GM21526 (cell line): ENCODE data around the gene PCDHA10.
"Not testable (repeated sequence)": the region's sequence is repeated elsewhere in the genome, so short reads cannot be mapped to it uniquely, and the experiment has no call there.

Source experiments
- ATAC-seq: cut with Tn5 transposase; IDR thresholded peaks from one replicate; pipeline ENCODE4 v1.9.1; 2021; ENCODE audit warnings: moderate library complexity; ENCODE audit not compliant: unreplicated experiment, low FRiP score

PCDHA10 gene

GRCh38 chr5:140855772-140856674 is at the start of gene PCDHA10:
Gene PCDHA10, plus strand, starts transcription at chr5:140855897. Its CDS starts 152 bp downstream, at chr5:140856049.
- ATAC-seq, result no peak

DNA sequence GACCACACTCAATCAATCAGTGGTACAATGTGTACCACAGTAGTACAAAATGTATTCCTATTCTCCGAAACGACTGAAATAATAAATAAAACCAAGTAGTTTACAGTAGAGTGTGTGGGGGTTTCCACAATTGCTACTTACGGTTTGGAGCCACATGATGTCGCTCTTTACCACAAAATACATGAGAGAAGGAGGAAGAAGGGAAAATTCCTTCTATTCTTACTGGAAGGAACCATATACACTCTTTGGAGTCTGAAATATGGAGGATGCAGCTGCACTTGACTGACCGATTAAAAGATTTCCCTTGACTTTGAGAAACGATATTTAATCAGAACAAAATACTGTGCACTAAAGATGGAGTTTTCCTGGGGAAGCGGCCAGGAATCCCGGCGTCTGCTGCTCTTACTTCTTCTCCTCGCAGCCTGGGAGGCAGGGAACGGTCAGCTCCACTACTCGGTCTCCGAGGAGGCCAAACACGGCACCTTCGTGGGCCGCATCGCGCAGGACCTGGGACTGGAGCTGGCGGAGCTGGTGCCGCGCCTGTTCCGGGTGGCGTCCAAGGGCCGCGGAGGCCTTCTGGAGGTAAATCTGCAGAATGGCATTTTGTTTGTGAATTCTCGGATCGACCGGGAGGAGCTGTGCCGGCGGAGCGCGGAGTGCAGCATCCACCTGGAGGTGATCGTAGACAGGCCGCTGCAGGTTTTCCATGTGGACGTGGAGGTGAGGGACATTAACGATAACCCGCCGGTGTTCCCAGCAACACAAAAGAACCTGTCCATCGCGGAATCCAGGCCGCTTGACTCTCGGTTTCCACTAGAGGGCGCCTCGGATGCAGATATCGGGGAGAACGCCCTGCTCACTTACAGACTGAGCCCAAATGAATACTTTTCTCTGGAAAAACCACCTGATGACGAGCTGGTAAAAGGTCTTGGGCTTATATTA is 48.6 kb upstream of the PCDHA10 start, which contains the start of gene PCDHA4:
Gene PCDHA4 (plus strand): TSS at position 235 of the 942 bp plus-strand sequence.
- ATAC-seq, result no peak

- not testable (repeated sequence) for ATAC-seq
Observed at GRCh38 chr5:140808241-140808888, 47.3 kb upstream of the PCDHA10 start.

DNA sequence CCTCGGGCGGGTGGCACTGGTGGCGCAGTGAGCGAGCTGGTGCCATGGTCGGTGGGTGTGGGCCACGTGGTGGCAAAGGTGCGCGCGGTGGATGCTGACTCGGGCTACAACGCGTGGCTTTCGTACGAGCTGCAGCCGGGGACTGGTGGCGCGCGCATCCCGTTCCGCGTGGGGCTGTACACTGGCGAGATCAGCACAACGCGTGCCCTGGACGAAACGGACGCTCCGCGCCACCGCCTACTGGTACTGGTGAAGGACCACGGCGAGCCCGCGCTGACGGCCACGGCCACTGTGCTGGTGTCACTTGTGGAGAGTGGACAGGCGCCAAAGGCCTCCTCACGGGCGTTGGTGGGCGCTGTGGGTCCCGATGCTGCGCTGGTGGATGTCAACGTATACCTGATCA is 46.8 kb upstream of the PCDHA10 start:
- ATAC-seq, result no peak

DNA sequence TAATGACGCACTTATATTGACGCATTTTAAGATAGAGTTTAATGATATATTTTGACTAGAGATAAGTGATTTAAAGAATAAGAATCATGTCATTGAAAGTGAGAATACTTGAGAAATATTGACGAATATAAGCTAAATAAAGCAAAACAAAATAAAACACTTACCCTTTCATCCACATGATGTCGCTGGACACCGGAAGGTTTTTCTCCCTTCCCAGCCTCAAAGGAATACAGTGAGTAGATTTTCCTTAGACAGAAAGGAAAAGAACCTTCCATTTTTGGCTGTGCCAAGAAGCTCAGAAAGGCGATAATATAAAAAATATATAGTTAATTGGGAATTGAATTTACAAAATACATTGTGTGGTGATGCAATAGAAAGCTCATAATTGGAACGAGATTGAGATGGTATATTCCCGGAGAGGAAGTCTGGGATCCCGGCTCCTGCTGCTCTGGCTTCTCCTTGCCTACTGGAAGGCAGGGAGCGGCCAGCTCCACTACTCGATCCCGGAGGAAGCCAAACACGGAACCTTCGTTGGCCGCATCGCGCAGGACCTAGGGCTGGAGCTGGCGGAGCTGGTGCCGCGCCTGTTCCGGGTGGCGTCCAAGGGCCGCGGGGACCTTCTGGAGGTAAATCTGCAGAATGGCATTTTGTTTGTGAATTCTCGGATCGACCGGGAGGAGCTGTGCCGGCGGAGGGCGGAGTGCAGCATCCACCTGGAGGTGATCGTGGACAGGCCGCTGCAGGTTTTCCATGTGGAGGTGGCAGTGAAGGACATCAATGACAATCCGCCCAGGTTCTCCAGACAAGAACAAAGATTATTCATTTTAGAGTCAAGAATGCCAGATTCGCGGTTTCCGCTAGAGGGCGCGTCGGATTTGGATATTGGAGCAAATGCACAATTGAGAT is 34.1 kb upstream of the PCDHA10 start, which contains the start of gene PCDHA5:
Gene PCDHA5 (plus strand): TSS at position 239 of the 906 bp plus-strand sequence.
- no peak for ATAC-seq

DNA sequence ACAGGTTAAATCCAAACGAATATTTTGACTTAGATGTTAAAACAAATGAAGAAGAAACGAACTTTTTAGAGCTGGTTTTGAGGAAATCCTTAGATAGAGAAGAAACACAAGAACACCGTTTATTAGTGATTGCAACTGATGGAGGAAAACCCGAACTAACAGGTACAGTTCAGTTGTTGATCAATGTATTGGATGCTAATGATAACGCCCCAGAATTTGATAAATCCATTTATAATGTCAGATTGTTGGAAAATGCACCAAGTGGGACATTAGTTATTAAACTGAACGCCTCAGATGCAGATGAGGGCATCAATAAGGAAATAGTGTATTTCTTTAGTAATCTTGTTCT is 33.4 kb upstream of the PCDHA10 start:
- no peak for ATAC-seq

DNA sequence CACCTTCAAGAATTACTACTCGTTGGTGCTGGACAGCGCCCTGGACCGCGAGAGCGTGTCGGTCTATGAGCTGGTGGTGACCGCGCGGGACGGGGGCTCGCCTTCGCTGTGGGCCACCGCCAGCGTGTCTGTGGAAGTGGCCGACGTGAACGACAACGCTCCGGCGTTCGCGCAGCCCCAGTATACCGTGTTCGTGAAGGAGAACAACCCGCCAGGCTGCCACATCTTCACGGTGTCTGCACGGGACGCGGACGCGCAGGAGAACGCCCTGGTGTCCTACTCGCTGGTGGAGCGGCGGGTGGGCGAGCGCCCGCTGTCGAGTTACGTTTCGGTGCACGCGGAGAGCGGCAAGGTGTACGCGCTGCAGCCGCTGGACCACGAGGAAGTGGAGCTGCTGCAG is 32.7 kb upstream of the PCDHA10 start:
- ATAC-seq, result not testable (repeated sequence)

- ATAC-seq, result no peak
Observed at GRCh38 chr5:140823475-140823874, 32.2 kb upstream of the PCDHA10 start.

GRCh38 chr5:140827704-140828361 is 27.9 kb upstream of the PCDHA10 start, which contains the start of gene PCDHA6:
Gene PCDHA6, plus strand, starts transcription at chr5:140827960. Its CDS starts 132 bp downstream, at chr5:140828092.
- no peak for ATAC-seq

GRCh38 chr5:140828362-140828737 is 27.3 kb upstream of the PCDHA10 start:
- ATAC-seq, result no peak

DNA sequence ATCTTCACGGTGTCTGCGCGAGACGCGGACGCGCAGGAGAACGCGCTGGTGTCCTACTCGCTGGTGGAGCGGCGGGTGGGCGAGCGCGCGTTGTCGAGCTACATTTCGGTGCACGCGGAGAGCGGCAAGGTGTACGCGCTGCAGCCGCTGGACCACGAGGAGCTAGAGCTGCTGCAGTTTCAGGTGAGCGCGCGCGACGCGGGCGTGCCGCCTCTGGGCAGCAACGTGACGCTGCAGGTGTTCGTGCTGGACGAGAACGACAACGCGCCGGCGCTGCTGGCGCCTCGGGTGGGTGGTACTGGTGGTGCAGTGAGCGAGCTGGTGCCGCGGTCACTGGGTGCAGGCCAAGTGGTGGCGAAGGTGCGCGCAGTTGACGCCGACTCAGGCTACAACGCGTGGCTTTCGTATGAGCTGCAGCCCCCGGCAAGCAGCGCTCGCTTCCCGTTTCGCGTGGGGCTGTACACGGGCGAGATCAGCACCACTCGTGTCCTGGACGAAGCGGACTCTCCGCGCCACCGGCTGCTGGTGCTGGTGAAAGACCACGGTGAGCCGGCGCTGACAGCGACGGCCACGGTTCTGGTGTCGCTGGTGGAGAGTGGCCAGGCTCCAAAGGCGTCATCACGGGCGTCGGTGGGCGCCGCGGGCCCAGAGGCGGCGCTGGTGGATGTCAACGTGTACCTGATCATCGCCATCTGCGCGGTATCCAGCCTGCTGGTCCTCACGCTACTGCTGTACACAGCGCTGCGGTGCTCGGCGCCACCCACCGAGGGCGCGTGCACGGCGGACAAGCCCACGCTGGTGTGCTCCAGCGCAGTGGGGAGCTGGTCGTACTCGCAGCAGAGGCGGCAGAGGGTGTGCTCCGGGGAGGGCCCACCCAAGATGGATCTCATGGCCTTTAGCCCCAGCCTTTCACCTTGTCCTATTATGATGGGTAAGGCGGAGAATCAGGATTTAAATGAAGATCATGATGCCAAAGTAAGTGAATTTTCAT is 25.9 kb upstream of the PCDHA10 start:
- not testable (repeated sequence) for ATAC-seq

- ATAC-seq, result no peak
Observed at GRCh38 chr5:140833993-140834392, 21.7 kb upstream of the PCDHA10 start, which contains the start of gene PCDHA7. Gene PCDHA7, plus strand, starts transcription at chr5:140834269. Its CDS starts 115 bp downstream, at chr5:140834384.

DNA sequence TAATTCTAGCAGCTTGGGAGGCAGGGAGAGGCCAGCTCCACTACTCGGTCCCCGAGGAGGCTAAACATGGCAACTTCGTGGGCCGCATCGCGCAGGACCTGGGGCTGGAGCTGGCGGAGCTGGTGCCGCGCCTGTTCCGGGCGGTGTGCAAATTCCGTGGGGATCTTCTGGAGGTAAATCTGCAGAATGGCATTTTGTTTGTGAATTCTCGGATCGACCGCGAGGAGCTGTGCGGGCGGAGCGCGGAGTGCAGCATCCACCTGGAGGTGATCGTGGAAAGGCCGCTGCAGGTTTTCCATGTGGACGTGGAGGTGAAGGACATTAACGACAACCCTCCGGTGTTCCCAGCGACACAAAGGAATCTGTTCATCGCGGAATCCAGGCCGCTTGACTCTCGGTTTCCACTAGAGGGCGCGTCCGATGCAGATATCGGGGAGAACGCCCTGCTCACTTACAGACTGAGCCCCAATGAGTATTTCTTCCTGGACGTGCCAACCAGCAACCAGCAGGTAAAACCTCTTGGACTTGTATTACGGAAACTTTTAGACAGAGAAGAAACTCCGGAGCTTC is 21.2 kb upstream of the PCDHA10 start:
- ATAC-seq, result not testable (repeated sequence)

DNA sequence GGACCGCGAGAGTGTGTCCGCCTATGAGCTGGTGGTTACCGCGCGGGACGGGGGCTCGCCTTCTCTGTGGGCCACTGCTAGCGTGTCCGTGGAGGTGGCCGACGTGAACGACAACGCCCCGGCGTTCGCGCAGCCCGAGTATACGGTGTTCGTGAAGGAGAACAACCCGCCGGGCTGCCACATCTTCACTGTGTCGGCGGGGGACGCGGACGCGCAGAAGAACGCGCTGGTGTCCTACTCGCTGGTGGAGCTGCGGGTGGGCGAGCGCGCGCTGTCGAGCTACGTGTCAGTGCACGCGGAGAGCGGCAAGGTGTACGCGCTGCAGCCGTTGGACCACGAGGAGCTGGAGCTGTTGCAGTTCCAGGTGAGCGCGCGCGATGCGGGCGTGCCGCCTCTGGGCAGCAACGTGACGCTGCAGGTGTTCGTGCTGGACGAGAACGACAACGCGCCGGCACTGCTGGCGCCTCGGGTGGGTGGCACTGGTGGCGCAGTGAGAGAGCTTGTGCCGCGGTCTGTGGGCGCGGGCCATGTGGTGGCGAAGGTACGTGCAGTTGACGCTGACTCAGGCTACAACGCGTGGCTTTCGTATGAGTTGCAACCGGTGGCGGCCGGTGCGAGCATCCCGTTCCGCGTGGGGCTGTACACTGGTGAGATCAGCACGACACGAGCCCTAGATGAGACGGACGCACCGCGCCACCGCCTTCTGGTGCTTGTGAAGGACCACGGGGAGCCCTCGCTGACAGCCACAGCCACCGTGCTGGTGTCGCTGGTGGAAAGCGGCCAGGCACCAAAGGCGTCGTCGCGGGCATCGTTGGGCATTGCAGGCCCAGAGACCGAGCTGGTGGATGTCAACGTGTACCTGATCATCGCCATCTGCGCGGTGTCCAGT is 19.8 kb upstream of the PCDHA10 start:
- ATAC-seq, result no peak

GRCh38 chr5:140840978-140841962 is 14.4 kb upstream of the PCDHA10 start, which contains the start of gene PCDHA8:
Gene PCDHA8, plus strand, starts transcription at chr5:140841187. Its CDS starts 135 bp downstream, at chr5:140841322.
- ATAC-seq, result no peak
